Stomach (tissue), 4 donors: ENCODE measurements around the gene CFAP20DC.
"Not testable (repeated sequence)": the region's sequence is repeated elsewhere in the genome, so short reads cannot be mapped to it uniquely, and the experiment has no call there.

Experiments
- EP300 ChIP-seq: sonication (generic); formaldehyde crosslinking; IDR thresholded peaks from one replicate; pipeline ENCODE4 v1.6.1; 2017; ENCODE audit warnings: antibody characterized with exemption
- POLR2A ChIP-seq, 4 donors: fragments of 450-650 bp; IDR thresholded peaks; one replicate each; pipeline ENCODE4 v1.6.1; 2016; ENCODE audit warnings: antibody characterized with exemption in 4 of 4, control low read depth in 2 of 4, mild to moderate bottlenecking in 1 of 4, moderate library complexity in 1 of 4
- POLR2AphosphoS5 ChIP-seq, 3 donors: sonication (generic); formaldehyde crosslinking; IDR thresholded peaks; one replicate each; pipeline ENCODE4 v1.6.1; 2016; ENCODE audit warnings: antibody characterized with exemption in 3 of 3
- TF ChIP-seq, protein P1 (sequence below), 7 experiments: fragments of 450-650 bp in 4 of 7; fragments of 200-600 bp in 3 of 7; sonication (generic) in 3 of 7; IDR thresholded peaks; one replicate each; pipeline ENCODE4 v1.5.1; 2016 to 2019; ENCODE audit warnings: antibody characterized with exemption in 7 of 7, control low read depth in 2 of 7, mild to moderate bottlenecking in 1 of 7

GRCh38 chr3:58696813-58697212, 353.0 kb downstream of the CFAP20DC start:
- TF ChIP-seq, protein P1, sequence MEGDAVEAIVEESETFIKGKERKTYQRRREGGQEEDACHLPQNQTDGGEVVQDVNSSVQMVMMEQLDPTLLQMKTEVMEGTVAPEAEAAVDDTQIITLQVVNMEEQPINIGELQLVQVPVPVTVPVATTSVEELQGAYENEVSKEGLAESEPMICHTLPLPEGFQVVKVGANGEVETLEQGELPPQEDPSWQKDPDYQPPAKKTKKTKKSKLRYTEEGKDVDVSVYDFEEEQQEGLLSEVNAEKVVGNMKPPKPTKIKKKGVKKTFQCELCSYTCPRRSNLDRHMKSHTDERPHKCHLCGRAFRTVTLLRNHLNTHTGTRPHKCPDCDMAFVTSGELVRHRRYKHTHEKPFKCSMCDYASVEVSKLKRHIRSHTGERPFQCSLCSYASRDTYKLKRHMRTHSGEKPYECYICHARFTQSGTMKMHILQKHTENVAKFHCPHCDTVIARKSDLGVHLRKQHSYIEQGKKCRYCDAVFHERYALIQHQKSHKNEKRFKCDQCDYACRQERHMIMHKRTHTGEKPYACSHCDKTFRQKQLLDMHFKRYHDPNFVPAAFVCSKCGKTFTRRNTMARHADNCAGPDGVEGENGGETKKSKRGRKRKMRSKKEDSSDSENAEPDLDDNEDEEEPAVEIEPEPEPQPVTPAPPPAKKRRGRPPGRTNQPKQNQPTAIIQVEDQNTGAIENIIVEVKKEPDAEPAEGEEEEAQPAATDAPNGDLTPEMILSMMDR (IDR thresholded peaks at IDR 0.05) = not testable (repeated sequence)
- not testable (repeated sequence) for TF ChIP-seq POLR2A (IDR thresholded peaks at IDR 0.05); POLR2AphosphoS5 (IDR thresholded peaks at IDR 0.05); EP300
